HepG2 (cell line): ENCODE results near the gene ISG20L2. TPM values are rescaled to one million over a fixed set of nuclear protein-coding genes. Genes with fewer than 3 reads are reported as not detected.

Source experiments
- KAT7 ChIP-seq: IDR thresholded peaks from 2 replicates; pipeline ENCODE4 v1.6.1; 2018; ENCODE audit warnings: borderline replicate concordance, missing compliant biosample characterization
- NCOR1 ChIP-seq: fragments of 200-600 bp; sonication (generic); IDR thresholded peaks from 2 replicates; pipeline ENCODE4 v1.7.0; 2017; ENCODE audit warnings: antibody characterized with exemption, low read length, borderline replicate concordance
- RFX3 ChIP-seq: IDR thresholded peaks from 2 replicates; pipeline ENCODE4 v1.6.1; 2016; ENCODE audit warnings: missing biosample characterization, missing genetic modification reagents
- STAT6 ChIP-seq: sonication (generic); formaldehyde crosslinking; IDR thresholded peaks from 2 replicates; pipeline ENCODE4 v1.4.0; 2020; ENCODE audit warnings: missing genetic modification reagents, mild to moderate bottlenecking, borderline replicate concordance
- ZBTB43 ChIP-seq: sonication (generic); formaldehyde crosslinking; conservative IDR thresholded peaks from 2 replicates; pipeline ENCODE4 v1.4.0; 2020; ENCODE audit warnings: missing genetic modification reagents
- ZNF264 ChIP-seq: sonication (generic); formaldehyde crosslinking; IDR thresholded peaks from 2 replicates; pipeline ENCODE4 v1.4.0; 2020; ENCODE audit warnings: missing genetic modification reagents
- ZNF562 ChIP-seq: sonication (generic); formaldehyde crosslinking; IDR thresholded peaks from 2 replicates; pipeline ENCODE4 v1.8.0; 2022; ENCODE audit warnings: missing genetic modification reagents, borderline replicate concordance
- ZNF607 ChIP-seq: sonication (generic); formaldehyde crosslinking; IDR thresholded peaks from 2 replicates; pipeline ENCODE4 v1.5.1; 2020; ENCODE audit warnings: missing genetic modification reagents, mild to moderate bottlenecking, borderline replicate concordance
- ZNF775 ChIP-seq: sonication (generic); formaldehyde crosslinking; IDR thresholded peaks from 2 replicates; pipeline ENCODE4 v1.4.0; 2020; ENCODE audit warnings: missing genetic modification reagents, mild to moderate bottlenecking, moderate library complexity, borderline replicate concordance
- polyA plus RNA-seq, 8 experiments: library from polyadenylated mRNA; depleted of rRNA in 3 of 8; stranded (reverse) in 7 of 8; unstranded in 1 of 8; fragments of >200 nt; fragmentation: Illumina TruSeq in 4 of 8; extraction: Trizol in 4 of 8; gene quantifications; 2 replicates each; pipeline versions ENCODE4 v1.2.1 to v1.2.3, GENCODE V29; 2011 to 2016; ENCODE audit warnings: low read depth in 4 of 8, missing spikeins in 1 of 8, mixed read lengths in 1 of 8; ENCODE audit not compliant: insufficient read depth in 1 of 8
- total RNA-seq, 5 experiments: library from RNA; depleted of rRNA; stranded (reverse); fragments of >200 nt; fragmentation: Illumina TruSeq; extraction: Trizol; gene quantifications; 2 replicates each; pipeline ENCODE4 v1.2.3, GENCODE V29; 2016; ENCODE audit warnings: low read depth in 1 of 5
- TF ChIP-seq, protein P1 (sequence below): sonication (generic); formaldehyde crosslinking; IDR thresholded peaks from 2 replicates; pipeline ENCODE4 v1.4.0; 2020; ENCODE audit warnings: missing genetic modification reagents, borderline replicate concordance
- TF ChIP-seq, protein P2 (sequence below): fragments of 450-650 bp; IDR thresholded peaks from 2 replicates; pipeline ENCODE4 v1.6.1; 2016
- TF ChIP-seq, protein P3 (sequence below): fragments of 450-650 bp; IDR thresholded peaks from 2 replicates; pipeline ENCODE4 v1.6.1; 2017; ENCODE audit warnings: mild to moderate bottlenecking

Gene ISG20L2
- total and polyA plus RNA-seq, 2 of the 13 experiments (the other 11 are each of a cell fraction or from before 2014, with no cell fraction given) = 19.8 to 21.3 TPM

GRCh38 chr1:156728599-156729462 is at the start of gene ISG20L2 (continued):
- TF ChIP-seq, protein P1, sequence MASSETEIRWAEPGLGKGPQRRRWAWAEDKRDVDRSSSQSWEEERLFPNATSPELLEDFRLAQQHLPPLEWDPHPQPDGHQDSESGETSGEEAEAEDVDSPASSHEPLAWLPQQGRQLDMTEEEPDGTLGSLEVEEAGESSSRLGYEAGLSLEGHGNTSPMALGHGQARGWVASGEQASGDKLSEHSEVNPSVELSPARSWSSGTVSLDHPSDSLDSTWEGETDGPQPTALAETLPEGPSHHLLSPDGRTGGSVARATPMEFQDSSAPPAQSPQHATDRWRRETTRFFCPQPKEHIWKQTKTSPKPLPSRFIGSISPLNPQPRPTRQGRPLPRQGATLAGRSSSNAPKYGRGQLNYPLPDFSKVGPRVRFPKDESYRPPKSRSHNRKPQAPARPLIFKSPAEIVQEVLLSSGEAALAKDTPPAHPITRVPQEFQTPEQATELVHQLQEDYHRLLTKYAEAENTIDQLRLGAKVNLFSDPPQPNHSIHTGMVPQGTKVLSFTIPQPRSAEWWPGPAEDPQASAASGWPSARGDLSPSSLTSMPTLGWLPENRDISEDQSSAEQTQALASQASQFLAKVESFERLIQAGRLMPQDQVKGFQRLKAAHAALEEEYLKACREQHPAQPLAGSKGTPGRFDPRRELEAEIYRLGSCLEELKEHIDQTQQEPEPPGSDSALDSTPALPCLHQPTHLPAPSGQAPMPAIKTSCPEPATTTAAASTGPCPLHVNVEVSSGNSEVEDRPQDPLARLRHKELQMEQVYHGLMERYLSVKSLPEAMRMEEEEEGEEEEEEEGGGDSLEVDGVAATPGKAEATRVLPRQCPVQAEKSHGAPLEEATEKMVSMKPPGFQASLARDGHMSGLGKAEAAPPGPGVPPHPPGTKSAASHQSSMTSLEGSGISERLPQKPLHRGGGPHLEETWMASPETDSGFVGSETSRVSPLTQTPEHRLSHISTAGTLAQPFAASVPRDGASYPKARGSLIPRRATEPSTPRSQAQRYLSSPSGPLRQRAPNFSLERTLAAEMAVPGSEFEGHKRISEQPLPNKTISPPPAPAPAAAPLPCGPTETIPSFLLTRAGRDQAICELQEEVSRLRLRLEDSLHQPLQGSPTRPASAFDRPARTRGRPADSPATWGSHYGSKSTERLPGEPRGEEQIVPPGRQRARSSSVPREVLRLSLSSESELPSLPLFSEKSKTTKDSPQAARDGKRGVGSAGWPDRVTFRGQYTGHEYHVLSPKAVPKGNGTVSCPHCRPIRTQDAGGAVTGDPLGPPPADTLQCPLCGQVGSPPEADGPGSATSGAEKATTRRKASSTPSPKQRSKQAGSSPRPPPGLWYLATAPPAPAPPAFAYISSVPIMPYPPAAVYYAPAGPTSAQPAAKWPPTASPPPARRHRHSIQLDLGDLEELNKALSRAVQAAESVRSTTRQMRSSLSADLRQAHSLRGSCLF = no peak
- TF ChIP-seq ZBTB43 (no peak), ZNF562 (CRISPR knock-in tag) (no peak), NCOR1 (no peak), RFX3 (CRISPR knock-in tag) (no peak), ZNF607 (no peak), ZNF775 (CRISPR knock-in tag) (no peak), ZNF264 (CRISPR knock-in tag) (no peak), KAT7 (CRISPR knock-in tag) (no peak), STAT6 (no peak)
- TF ChIP-seq, protein P2, sequence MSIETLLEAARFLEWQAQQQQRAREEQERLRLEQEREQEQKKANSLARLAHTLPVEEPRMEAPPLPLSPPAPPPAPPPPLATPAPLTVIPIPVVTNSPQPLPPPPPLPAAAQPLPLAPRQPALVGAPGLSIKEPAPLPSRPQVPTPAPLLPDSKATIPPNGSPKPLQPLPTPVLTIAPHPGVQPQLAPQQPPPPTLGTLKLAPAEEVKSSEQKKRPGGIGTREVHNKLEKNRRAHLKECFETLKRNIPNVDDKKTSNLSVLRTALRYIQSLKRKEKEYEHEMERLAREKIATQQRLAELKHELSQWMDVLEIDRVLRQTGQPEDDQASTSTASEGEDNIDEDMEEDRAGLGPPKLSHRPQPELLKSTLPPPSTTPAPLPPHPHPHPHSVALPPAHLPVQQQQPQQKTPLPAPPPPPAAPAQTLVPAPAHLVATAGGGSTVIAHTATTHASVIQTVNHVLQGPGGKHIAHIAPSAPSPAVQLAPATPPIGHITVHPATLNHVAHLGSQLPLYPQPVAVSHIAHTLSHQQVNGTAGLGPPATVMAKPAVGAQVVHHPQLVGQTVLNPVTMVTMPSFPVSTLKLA = no peak; the same call in 1 of the 2 replicates
- TF ChIP-seq, protein P3, sequence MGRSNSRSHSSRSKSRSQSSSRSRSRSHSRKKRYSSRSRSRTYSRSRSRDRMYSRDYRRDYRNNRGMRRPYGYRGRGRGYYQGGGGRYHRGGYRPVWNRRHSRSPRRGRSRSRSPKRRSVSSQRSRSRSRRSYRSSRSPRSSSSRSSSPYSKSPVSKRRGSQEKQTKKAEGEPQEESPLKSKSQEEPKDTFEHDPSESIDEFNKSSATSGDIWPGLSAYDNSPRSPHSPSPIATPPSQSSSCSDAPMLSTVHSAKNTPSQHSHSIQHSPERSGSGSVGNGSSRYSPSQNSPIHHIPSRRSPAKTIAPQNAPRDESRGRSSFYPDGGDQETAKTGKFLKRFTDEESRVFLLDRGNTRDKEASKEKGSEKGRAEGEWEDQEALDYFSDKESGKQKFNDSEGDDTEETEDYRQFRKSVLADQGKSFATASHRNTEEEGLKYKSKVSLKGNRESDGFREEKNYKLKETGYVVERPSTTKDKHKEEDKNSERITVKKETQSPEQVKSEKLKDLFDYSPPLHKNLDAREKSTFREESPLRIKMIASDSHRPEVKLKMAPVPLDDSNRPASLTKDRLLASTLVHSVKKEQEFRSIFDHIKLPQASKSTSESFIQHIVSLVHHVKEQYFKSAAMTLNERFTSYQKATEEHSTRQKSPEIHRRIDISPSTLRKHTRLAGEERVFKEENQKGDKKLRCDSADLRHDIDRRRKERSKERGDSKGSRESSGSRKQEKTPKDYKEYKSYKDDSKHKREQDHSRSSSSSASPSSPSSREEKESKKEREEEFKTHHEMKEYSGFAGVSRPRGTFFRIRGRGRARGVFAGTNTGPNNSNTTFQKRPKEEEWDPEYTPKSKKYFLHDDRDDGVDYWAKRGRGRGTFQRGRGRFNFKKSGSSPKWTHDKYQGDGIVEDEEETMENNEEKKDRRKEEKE = no peak
